GM19099 (cell line): ENCODE results near the gene DLGAP5.

Source experiments
- POLR2A ChIP-seq: IDR thresholded peaks from 3 replicates; pipeline ENCODE4 v1.6.1; 2011; ENCODE audit warnings: low read depth; ENCODE audit not compliant: insufficient read length; ENCODE audit errors: extremely low read depth

The DLGAP5 gene

GRCh38 chr14:55109836-55110235 lies 81.5 kb downstream of the DLGAP5 start:
- TF ChIP-seq POLR2A = no peak

GRCh38 chr14:55107766-55108554 lies 83.4 kb downstream of the DLGAP5 start:
- TF ChIP-seq POLR2A = no peak

- no peak for TF ChIP-seq POLR2A
Observed at GRCh38 chr14:55105991-55106390, 85.4 kb downstream of the DLGAP5 start.

- TF ChIP-seq POLR2A = no peak
Observed at GRCh38 chr14:55103971-55104954, 87.1 kb downstream of the DLGAP5 start.

GRCh38 chr14:55103005-55103640 lies 88.3 kb downstream of the DLGAP5 start:
- peak; percentile 61 for TF ChIP-seq POLR2A

GRCh38 chr14:55102141-55102621 lies 89.2 kb downstream of the DLGAP5 start:
- TF ChIP-seq POLR2A = peak; percentile 80

GRCh38 chr14:55101698-55102097 lies 89.7 kb downstream of the DLGAP5 start:
- no peak for TF ChIP-seq POLR2A

GRCh38 chr14:55099756-55100155 lies 91.6 kb downstream of the DLGAP5 start:
- no peak for TF ChIP-seq POLR2A

GRCh38 chr14:55098561-55098898 lies 92.9 kb downstream of the DLGAP5 start:
- TF ChIP-seq POLR2A = no peak
